WTC11 (cell line): ENCODE measurements around the gene UTP4. TPM values are rescaled to one million over a fixed set of nuclear protein-coding genes. Genes with fewer than 3 reads are reported as not detected.

Experiments
- ATAC-seq: fragments of 200-7000 bp; cut with Tn5 transposase; 2 replicates; pipeline ENCODE4 v1.10.0; 2021; ENCODE audit warnings: mild to moderate bottlenecking, moderate library complexity
- CTCF ChIA-PET: fragments of 300-600 bp; sonication (Branson Sonifier 250); formaldehyde crosslinking; loops from one replicate; lab custom pipeline; 2021; ENCODE audit warnings: antibody characterized with exemption; lab: Charles Lee
- POLR2A ChIA-PET: fragments of 350-600 bp; sonication (Branson Sonifier 250); formaldehyde crosslinking; loops from one replicate; lab custom pipeline; 2021; ENCODE audit warnings: antibody characterized with exemption; lab: Charles Lee
- DNase-seq: peaks from one replicate; pipeline ENCODE4 v3.0.0; 2021; ENCODE audit warnings: low spot score
- H3K27ac Mint-ChIP-seq: 2 replicates; pipeline ENCODE4 v1.8.0; 2021; ENCODE audit warnings: mixed read lengths
- H3K27me3 Mint-ChIP-seq: 2 replicates; pipeline ENCODE4 v1.8.0; 2021; ENCODE audit warnings: low read depth, mild to moderate bottlenecking, moderate library complexity, mixed read lengths
- H3K36me3 Mint-ChIP-seq: 2 replicates; pipeline ENCODE4 v1.8.0; 2021; ENCODE audit warnings: mixed read lengths
- H3K4me1 Mint-ChIP-seq: 2 replicates; pipeline ENCODE4 v1.8.0; 2022; ENCODE audit warnings: mixed read lengths
- H3K4me3 Mint-ChIP-seq: 2 replicates; pipeline ENCODE4 v1.8.0; 2021; ENCODE audit warnings: mild to moderate bottlenecking, moderate library complexity, mixed read lengths
- H3K9me3 Mint-ChIP-seq: 2 replicates; pipeline ENCODE4 v1.8.0; 2021; ENCODE audit warnings: mixed read lengths
- CREM ChIP-seq: sonication (generic); formaldehyde crosslinking; IDR thresholded peaks from 2 replicates; pipeline ENCODE4 v1.8.1; 2022; ENCODE audit warnings: mild to moderate bottlenecking, missing genetic modification reagents, moderate library complexity
- ETV6 ChIP-seq: sonication (generic); formaldehyde crosslinking; IDR thresholded peaks from 2 replicates; pipeline ENCODE4 v1.8.1; 2022; ENCODE audit warnings: mild to moderate bottlenecking, missing genetic modification reagents
- FOXJ3 ChIP-seq: sonication (generic); formaldehyde crosslinking; IDR thresholded peaks from 2 replicates; pipeline ENCODE4 v1.9.0; 2021; ENCODE audit warnings: missing genetic modification reagents, mild to moderate bottlenecking, borderline replicate concordance
- FOXP1 ChIP-seq: sonication (generic); formaldehyde crosslinking; IDR thresholded peaks from 2 replicates; pipeline ENCODE4 v1.8.0; 2022; ENCODE audit warnings: missing genetic modification reagents, mild to moderate bottlenecking, moderate library complexity, borderline replicate concordance
- GRHL2 ChIP-seq: fragments of 250-450 bp; sonication (Bioruptor Pico); IDR thresholded peaks from 2 replicates; pipeline ENCODE4 v1.8.0; 2022; ENCODE audit warnings: mild to moderate bottlenecking, moderate library complexity; ENCODE audit not compliant: insufficient replicate concordance, severe bottlenecking
- GTF2I ChIP-seq: fragments of 250-450 bp; sonication (Bioruptor Pico); conservative IDR thresholded peaks from 2 replicates; pipeline ENCODE4 v1.4.0; 2021; ENCODE audit warnings: mild to moderate bottlenecking
- NFE2L1 ChIP-seq: sonication (generic); formaldehyde crosslinking; IDR thresholded peaks from 2 replicates; pipeline ENCODE4 v1.8.1; 2023; ENCODE audit warnings: missing genetic modification reagents
- SMAD3 ChIP-seq: sonication (generic); formaldehyde crosslinking; IDR thresholded peaks from 2 replicates; pipeline ENCODE4 v1.8.0; 2022; ENCODE audit warnings: missing genetic modification reagents, mild to moderate bottlenecking, borderline replicate concordance
- TEAD4 ChIP-seq: sonication (generic); formaldehyde crosslinking; IDR thresholded peaks from 2 replicates; pipeline ENCODE4 v1.8.0; 2022; ENCODE audit warnings: mild to moderate bottlenecking, missing genetic modification reagents
- ZNF121 ChIP-seq: sonication (generic); formaldehyde crosslinking; IDR thresholded peaks from 2 replicates; pipeline ENCODE4 v1.8.0; 2023; ENCODE audit warnings: missing genetic modification reagents
- ZNF263 ChIP-seq: sonication (generic); formaldehyde crosslinking; IDR thresholded peaks from 2 replicates; pipeline ENCODE4 v1.8.1; 2022; ENCODE audit warnings: low read depth, mild to moderate bottlenecking, moderate library complexity, missing genetic modification reagents
- ZNF423 ChIP-seq: fragments of 250-450 bp; sonication (Bioruptor Pico); IDR thresholded peaks from 2 replicates; pipeline ENCODE4 v2.1.2; 2022; ENCODE audit warnings: mild to moderate bottlenecking, moderate library complexity
- total RNA-seq: library from RNA; stranded (reverse); gene quantifications from 3 replicates; pipeline ENCODE4 v1.2.3, GENCODE V29; 2021
- TF ChIP-seq, protein P1 (sequence below): fragments of 250-450 bp; sonication (Bioruptor Pico); IDR thresholded peaks from 2 replicates; pipeline ENCODE4 v1.9.0; 2021; ENCODE audit warnings: moderate library complexity, mild to moderate bottlenecking, inconsistent platforms, borderline replicate concordance
- TF ChIP-seq, protein P2 (sequence below): sonication (generic); formaldehyde crosslinking; IDR thresholded peaks from 2 replicates; pipeline ENCODE4 v1.8.1; 2023; ENCODE audit warnings: mild to moderate bottlenecking, missing genetic modification reagents, moderate library complexity
- TF ChIP-seq, protein P3 (sequence below): sonication (generic); formaldehyde crosslinking; IDR thresholded peaks from 2 replicates; pipeline ENCODE4 v1.8.0; 2023; ENCODE audit warnings: missing genetic modification reagents
- TF ChIP-seq, protein P4 (sequence below): sonication (generic); formaldehyde crosslinking; conservative IDR thresholded peaks from 2 replicates; pipeline ENCODE4 v1.8.1; 2022; ENCODE audit warnings: mild to moderate bottlenecking, missing genetic modification reagents
- TF ChIP-seq, protein P5 (sequence below): fragments of 250-450 bp; sonication (Bioruptor Pico); conservative IDR thresholded peaks from 2 replicates; pipeline ENCODE4 v1.9.0; 2021; ENCODE audit warnings: mild to moderate bottlenecking
- TF ChIP-seq, protein P6 (sequence below): sonication (generic); formaldehyde crosslinking; IDR thresholded peaks from 2 replicates; pipeline ENCODE4 v1.8.1; 2022; ENCODE audit warnings: low read depth, missing genetic modification reagents, borderline replicate concordance
- TF ChIP-seq, protein P7 (sequence below): fragments of 250-450 bp; sonication (Bioruptor Pico); IDR thresholded peaks from 2 replicates; pipeline ENCODE4 v1.9.0; 2021; ENCODE audit warnings: mild to moderate bottlenecking
- TF ChIP-seq, protein P8 (sequence below): sonication (generic); formaldehyde crosslinking; IDR thresholded peaks from 2 replicates; pipeline ENCODE4 v1.8.1; 2022; ENCODE audit warnings: mild to moderate bottlenecking, missing genetic modification reagents, moderate library complexity, borderline replicate concordance

Gene UTP4
- total RNA-seq, 1 experiment from 2014 or later, result 85.7 TPM

DNA sequence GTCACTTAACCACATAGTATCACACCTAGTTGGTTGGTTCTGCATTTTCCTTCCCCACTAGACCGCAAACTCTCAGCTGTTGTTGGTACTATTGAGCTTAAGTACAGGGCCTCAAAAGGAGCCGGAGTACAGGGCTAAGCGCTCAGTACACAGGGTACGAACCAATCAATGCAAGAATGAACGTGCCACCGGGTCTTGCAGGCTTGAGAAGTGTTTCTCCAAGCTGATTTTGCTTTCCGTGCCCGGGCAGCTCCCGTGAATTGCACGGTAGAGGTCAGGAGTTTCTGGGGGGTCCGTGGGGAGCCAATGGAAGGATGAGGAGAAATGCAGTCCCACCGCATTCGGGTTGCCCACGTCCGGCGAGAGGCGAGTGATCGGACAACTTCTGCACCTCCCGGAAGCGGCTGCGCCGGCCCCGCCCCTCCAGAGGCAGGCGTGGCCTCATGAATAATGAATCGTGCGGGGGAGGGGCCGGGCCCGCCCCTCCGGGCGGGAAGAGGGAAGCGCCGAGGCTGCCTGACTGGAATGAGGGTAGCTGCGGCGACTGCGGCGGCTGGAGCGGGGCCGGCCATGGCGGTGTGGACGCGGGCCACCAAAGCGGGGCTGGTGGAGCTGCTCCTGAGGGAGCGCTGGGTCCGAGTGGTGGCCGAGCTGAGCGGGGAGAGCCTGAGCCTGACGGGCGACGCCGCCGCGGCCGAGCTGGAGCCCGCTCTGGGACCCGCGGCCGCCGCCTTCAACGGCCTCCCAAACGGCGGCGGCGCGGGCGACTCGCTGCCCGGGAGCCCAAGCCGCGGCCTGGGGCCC is 54.4 kb downstream of the UTP4 start, which contains the start of gene SNTB2 (continued):
- TF ChIP-seq NFE2L1 (CRISPR knock-in tag), result no peak
- TF ChIP-seq, protein P1, sequence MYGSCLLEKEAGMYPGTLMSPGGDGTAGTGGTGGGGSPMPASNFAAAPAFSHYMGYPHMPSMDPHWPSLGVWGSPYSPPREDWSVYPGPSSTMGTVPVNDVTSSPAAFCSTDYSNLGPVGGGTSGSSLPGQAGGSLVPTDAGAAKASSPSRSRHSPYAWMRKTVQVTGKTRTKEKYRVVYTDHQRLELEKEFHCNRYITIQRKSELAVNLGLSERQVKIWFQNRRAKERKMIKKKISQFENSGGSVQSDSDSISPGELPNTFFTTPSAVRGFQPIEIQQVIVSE, result no peak
- TF ChIP-seq, protein P2, sequence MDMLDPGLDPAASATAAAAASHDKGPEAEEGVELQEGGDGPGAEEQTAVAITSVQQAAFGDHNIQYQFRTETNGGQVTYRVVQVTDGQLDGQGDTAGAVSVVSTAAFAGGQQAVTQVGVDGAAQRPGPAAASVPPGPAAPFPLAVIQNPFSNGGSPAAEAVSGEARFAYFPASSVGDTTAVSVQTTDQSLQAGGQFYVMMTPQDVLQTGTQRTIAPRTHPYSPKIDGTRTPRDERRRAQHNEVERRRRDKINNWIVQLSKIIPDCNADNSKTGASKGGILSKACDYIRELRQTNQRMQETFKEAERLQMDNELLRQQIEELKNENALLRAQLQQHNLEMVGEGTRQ (CRISPR knock-in tag), result peak; percentile 47
- no peak for TF ChIP-seq FOXJ3 (CRISPR knock-in tag)
- no peak for TF ChIP-seq ZNF423
- TF ChIP-seq, protein P3, sequence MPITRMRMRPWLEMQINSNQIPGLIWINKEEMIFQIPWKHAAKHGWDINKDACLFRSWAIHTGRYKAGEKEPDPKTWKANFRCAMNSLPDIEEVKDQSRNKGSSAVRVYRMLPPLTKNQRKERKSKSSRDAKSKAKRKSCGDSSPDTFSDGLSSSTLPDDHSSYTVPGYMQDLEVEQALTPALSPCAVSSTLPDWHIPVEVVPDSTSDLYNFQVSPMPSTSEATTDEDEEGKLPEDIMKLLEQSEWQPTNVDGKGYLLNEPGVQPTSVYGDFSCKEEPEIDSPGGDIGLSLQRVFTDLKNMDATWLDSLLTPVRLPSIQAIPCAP (CRISPR knock-in tag), result no peak
- TF ChIP-seq ETV6 (CRISPR knock-in tag), result peak; percentile 68; the same call in 1 of the 2 replicates
- no peak for TF ChIP-seq TEAD4 (CRISPR knock-in tag)
- no peak for TF ChIP-seq SMAD3
- TF ChIP-seq GTF2I, result no peak
- no peak for TF ChIP-seq ZNF263
- TF ChIP-seq, all 79 proteins: peak for 15

DNA sequence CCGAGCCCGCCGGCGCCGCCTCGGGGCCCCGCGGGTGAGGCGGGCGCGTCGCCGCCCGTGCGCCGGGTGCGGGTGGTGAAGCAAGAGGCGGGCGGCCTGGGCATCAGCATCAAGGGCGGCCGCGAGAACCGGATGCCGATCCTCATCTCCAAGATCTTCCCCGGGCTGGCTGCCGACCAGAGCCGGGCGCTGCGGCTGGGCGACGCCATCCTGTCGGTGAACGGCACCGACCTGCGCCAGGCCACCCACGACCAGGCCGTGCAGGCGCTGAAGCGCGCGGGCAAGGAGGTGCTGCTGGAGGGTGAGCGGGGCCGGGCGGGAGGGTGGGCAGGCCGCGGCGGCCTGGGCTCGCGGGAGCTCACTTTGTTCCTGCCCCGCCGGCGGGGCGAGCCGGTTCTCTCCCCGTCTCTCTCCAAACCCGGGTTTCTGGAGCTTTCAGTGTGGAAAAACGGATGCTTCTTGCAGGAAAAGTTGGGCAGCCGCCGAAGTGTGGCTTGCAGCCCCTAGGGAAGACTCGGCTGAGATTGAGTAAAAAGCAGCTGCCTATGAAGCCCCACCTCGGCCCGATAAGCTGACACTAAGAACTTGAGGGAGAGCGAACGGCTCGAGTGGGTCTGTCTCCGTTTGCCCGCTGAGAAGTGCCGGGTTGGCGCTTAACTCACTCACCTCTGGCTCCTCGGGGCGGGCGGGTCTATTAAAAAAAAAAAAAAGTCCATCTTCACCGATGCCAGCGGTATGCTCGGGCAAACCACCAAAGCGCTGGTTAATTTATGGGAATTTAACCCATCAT is 55.2 kb downstream of the UTP4 start:
- CTCF ChIA-PET, result interaction anchor here (0.7 to 2.6 kb wide), 3 partner anchors 38 to 597 kb away, joined by 3 to 18 read pairs (median 4); no protein-coding TSS in a partner anchor
- POLR2A ChIA-PET, result interaction anchor here (0.6 to 1.2 kb wide), 4 partner anchors 21 to 1353 kb away, joined by 3 to 6 read pairs (median 5); no protein-coding TSS in a partner anchor

More for the DNA sequence above, 55.2 kb downstream of the UTP4 start:
- H3K27ac Mint-ChIP-seq, result peak overlapping the region; percentile 57; the same call in 1 of the 2 replicates
- ATAC-seq, result peak; percentile 25
- peak; percentile 41 for DNase-seq
- no peaks in the 10 kb centered on the region for H3K9me3 Mint-ChIP-seq
- peaks cover 5% of the 10 kb centered on the region for H3K36me3 Mint-ChIP-seq
- H3K27me3 Mint-ChIP-seq, result no peaks in the 10 kb centered on the region
- H3K4me1 Mint-ChIP-seq, result peaks cover 24% of the 10 kb centered on the region
- no peak for TF ChIP-seq GRHL2 (CRISPR knock-in tag)
- no peak for TF ChIP-seq ETV6 (CRISPR knock-in tag)
- TF ChIP-seq, protein P4, sequence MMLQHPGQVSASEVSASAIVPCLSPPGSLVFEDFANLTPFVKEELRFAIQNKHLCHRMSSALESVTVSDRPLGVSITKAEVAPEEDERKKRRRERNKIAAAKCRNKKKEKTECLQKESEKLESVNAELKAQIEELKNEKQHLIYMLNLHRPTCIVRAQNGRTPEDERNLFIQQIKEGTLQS (CRISPR knock-in tag), result no peak
- TF ChIP-seq, protein P5, sequence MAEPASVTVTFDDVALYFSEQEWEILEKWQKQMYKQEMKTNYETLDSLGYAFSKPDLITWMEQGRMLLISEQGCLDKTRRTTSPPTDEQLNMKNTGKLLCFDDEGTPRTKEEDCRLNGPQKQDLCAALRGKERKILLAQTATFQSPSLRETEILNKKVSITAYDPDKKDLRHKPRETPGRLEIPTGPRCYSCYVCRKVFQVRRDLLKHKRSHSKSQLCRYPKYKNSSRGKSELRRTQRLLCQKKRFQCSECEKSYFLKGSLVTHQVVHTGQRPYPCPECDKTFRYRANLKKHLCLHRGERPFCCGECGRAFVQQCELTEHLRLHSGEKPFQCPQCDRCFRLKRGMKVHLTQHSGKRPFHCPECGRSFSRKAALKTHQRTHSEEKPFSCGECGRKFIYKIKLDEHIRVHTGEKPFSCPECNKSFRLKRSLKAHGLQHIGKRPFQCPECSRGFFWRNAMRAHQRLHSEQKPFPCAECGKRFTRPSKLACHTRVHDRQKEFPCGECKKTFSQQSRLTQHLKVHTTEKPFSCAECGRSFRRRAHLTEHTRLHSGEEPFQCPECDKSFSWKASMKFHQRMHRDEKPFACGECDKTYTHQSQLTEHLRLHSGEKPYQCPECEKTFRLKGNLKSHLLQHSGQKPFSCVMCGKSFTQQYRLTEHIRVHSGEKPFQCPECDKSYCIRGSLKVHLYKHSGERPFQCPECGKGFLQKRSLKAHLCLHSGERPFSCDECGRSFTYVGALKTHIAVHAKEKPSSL, result no peak
- TF ChIP-seq CREM, result no peak
- TF ChIP-seq, protein P6, sequence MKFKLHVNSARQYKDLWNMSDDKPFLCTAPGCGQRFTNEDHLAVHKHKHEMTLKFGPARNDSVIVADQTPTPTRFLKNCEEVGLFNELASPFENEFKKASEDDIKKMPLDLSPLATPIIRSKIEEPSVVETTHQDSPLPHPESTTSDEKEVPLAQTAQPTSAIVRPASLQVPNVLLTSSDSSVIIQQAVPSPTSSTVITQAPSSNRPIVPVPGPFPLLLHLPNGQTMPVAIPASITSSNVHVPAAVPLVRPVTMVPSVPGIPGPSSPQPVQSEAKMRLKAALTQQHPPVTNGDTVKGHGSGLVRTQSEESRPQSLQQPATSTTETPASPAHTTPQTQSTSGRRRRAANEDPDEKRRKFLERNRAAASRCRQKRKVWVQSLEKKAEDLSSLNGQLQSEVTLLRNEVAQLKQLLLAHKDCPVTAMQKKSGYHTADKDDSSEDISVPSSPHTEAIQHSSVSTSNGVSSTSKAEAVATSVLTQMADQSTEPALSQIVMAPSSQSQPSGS (CRISPR knock-in tag), result no peak
- TF ChIP-seq, protein P7, sequence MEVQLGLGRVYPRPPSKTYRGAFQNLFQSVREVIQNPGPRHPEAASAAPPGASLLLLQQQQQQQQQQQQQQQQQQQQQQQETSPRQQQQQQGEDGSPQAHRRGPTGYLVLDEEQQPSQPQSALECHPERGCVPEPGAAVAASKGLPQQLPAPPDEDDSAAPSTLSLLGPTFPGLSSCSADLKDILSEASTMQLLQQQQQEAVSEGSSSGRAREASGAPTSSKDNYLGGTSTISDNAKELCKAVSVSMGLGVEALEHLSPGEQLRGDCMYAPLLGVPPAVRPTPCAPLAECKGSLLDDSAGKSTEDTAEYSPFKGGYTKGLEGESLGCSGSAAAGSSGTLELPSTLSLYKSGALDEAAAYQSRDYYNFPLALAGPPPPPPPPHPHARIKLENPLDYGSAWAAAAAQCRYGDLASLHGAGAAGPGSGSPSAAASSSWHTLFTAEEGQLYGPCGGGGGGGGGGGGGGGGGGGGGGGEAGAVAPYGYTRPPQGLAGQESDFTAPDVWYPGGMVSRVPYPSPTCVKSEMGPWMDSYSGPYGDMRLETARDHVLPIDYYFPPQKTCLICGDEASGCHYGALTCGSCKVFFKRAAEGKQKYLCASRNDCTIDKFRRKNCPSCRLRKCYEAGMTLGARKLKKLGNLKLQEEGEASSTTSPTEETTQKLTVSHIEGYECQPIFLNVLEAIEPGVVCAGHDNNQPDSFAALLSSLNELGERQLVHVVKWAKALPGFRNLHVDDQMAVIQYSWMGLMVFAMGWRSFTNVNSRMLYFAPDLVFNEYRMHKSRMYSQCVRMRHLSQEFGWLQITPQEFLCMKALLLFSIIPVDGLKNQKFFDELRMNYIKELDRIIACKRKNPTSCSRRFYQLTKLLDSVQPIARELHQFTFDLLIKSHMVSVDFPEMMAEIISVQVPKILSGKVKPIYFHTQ (CRISPR knock-in tag), result no peak
- TF ChIP-seq FOXP1 (CRISPR knock-in tag), result no peak
- no peak for TF ChIP-seq ZNF121 (CRISPR knock-in tag)
- TF ChIP-seq, protein P8, sequence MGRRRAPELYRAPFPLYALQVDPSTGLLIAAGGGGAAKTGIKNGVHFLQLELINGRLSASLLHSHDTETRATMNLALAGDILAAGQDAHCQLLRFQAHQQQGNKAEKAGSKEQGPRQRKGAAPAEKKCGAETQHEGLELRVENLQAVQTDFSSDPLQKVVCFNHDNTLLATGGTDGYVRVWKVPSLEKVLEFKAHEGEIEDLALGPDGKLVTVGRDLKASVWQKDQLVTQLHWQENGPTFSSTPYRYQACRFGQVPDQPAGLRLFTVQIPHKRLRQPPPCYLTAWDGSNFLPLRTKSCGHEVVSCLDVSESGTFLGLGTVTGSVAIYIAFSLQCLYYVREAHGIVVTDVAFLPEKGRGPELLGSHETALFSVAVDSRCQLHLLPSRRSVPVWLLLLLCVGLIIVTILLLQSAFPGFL (CRISPR knock-in tag), result no peak
- TF ChIP-seq ZNF423, result no peak
- H3K4me3 Mint-ChIP-seq, result peak overlapping the region; percentile 77
